Ammon's horn (tissue), 1 donor: ENCODE measurements around the gene GAPDH.

Experiments
- DNase-seq: peaks from one replicate; pipeline ENCODE4 v3.0.0-alpha.2; 2016; ENCODE audit warnings: low spot score

The GAPDH gene

DNA sequence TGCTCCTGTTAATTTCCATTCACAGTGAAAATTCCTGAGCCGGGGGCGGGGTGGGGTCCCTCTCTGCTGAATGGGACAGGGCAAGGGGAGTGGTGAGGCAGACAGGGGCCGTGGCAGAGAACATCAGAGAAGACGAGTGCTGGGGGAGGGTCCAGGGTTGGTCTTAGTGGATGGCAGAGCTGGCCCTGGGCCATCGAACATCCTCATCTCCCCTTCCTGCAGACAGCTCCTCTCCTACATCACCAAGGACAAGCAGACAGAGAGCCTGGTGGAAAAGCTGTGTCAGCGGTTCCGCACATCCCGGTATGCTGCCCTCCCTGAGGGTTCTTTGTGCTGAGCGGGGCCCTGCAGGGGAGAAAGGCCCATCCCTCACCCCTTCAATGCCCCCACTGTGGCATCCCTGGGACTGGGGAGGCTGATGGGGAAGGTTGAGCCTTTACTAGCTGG, 5.0 kb upstream of the GAPDH start:
- DNase-seq, result no peak

DNA sequence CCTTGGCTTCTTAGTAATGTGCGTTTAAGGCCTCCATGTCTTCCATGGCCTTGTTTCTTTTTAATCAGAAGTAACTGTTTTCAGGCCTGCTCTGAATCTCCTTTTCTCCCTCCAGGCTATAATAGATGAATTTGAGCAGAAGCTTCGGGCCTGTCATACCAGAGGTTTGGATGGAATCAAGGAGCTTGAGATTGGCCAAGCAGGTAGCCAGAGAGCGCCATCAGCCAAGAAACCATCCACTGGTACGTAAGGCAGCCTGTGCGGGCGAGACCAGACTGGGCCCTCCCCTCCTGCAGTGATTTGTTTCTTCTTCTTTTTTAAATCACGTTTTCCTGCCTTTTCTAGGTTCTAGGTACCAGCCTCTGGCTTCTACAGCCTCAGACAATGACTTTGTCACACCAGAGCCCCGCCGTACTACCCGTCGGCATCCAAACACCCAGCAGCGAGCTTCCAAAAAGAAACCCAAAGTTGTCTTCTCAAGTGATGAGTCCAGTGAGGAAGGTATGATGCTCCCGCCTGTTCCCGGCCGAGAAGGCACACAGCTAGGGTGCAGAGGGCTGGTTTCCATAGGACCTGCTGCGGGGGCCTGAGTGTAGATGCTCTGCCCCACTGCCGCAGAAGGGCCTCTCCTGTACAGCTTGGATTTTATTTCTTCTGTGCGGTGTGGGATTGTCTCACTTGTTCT, 3.6 kb upstream of the GAPDH start:
- DNase-seq, result no peak

DNA sequence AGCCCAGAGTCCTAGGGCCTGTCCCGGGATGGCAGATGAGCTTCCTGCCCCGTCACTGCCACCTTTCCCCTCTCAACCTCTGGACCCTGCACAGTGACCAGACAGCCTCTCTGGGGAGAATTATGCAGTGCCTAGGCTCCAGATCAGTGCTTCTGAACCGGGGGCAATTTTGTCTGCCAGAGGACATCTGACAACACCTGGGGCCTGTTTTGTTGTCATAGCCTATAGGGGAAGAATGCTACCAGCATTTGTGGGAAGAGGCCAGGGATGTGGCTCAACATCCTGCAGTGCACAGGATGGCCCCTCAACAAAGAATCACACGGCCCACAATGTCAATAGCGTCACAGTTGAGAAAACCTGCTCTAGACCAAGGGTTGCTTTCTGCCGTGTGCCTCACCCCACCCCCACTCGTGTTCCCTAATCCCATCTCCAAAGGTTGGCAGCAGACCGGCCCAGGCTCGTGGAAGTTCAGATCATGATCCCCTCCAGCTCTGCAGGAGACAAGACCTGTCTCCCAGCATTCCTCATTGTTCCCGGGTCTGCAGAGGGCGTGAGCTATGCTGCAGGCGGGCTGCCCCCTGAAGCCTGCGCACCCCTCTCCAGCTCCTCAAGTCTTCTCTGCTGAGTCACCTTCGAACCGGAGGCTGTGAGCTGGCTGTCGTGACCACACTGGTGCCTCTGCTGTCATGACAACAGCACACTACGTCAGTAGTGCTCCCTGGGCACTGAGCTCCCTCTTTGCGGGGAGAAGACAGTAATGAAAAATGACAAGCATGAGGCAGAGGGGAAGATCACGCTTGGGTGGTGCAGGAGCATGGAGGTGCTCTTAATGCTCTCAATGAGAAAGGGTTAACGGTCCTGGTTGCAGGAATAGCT, 2.0 kb upstream of the GAPDH start:
- DNase-seq, result peak; percentile 88

DNA sequence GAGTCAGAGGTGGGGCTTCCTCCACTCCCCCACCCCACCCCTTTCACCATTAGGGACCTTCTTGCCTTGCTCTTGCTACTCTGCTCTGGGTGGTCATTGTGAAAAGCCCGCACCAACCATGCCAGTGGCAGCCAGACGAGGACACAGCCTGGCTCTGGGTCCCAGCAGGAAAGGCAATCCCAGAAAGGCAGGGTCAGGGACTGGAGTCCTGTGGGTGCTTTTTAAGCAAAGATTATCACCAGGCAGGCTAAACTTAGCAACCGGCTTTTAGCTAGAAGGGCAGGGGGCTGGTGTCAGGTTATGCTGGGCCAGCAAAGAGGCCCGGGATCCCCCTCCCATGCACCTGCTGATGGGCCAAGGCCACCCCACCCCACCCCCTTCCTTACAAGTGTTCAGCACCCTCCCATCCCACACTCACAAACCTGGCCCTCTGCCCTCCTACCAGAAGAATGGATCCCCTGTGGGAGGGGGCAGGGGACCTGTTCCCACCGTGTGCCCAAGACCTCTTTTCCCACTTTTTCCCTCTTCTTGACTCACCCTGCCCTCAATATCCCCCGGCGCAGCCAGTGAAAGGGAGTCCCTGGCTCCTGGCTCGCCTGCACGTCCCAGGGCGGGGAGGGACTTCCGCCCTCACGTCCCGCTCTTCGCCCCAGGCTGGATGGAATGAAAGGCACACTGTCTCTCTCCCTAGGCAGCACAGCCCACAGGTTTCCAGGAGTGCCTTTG, 1.2 kb upstream of the GAPDH start:
- peak; percentile 86 for DNase-seq

GRCh38 chr12:6533653-6533922, 729 bp upstream of the GAPDH start:
- DNase-seq, result no peak

DNA sequence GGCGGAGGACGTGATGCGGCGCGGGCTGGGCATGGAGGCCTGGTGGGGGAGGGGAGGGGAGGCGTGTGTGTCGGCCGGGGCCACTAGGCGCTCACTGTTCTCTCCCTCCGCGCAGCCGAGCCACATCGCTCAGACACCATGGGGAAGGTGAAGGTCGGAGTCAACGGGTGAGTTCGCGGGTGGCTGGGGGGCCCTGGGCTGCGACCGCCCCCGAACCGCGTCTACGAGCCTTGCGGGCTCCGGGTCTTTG, 303 bp downstream of the GAPDH start:
- no peak for DNase-seq

DNA sequence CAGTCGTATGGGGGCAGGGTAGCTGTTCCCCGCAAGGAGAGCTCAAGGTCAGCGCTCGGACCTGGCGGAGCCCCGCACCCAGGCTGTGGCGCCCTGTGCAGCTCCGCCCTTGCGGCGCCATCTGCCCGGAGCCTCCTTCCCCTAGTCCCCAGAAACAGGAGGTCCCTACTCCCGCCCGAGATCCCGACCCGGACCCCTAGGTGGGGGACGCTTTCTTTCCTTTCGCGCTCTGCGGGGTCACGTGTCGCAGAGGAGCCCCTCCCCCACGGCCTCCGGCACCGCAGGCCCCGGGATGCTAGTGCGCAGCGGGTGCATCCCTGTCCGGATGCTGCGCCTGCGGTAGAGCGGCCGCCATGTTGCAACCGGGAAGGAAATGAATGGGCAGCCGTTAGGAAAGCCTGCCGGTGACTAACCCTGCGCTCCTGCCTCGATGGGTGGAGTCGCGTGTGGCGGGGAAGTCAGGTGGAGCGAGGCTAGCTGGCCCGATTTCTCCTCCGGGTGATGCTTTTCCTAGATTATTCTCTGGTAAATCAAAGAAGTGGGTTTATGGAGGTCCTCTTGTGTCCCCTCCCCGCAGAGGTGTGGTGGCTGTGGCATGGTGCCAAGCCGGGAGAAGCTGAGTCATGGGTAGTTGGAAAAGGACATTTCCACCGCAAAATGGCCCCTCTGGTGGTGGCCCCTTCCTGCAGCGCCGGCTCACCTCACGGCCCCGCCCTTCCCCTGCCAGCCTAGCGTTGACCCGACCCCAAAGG, 804 bp downstream of the GAPDH start:
- peak; percentile 53 for DNase-seq

GRCh38 chr12:6535697-6535946, 1.3 kb downstream of the GAPDH start:
- no peak for DNase-seq

- no peak for DNase-seq
Observed at GRCh38 chr12:6535960-6536847, 1.9 kb downstream of the GAPDH start.

GRCh38 chr12:6536894-6537579, 2.7 kb downstream of the GAPDH start:
- DNase-seq, result no peak

GRCh38 chr12:6537580-6538419, 3.5 kb downstream of the GAPDH start:
- DNase-seq, result peak; percentile 86

- no peak for DNase-seq
Observed at GRCh38 chr12:6538420-6539313, 4.3 kb downstream of the GAPDH start.

- no peak for DNase-seq
Observed at GRCh38 chr12:6539314-6539682, 5.0 kb downstream of the GAPDH start.

DNA sequence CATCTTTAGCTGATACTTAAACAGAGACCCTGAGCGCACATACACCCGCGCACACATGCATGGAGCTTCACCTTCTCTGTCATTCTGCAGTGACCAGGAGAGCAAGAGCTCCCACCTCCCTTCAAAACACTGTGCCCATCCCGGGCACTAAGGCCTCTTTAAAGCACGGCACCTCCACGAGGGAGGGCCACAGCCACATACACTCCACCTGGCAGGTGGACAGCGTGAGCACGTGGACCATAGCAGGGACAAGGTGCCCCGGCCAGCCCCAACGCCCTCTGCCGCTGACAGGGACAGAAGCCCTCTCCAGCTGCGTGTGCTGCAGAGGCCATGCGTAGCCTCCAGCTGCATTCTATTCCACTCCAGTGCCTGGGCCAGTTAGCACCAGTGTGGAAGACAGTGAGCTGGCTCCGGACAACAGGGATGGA, 5.4 kb downstream of the GAPDH start:
- no peak for DNase-seq

DNA sequence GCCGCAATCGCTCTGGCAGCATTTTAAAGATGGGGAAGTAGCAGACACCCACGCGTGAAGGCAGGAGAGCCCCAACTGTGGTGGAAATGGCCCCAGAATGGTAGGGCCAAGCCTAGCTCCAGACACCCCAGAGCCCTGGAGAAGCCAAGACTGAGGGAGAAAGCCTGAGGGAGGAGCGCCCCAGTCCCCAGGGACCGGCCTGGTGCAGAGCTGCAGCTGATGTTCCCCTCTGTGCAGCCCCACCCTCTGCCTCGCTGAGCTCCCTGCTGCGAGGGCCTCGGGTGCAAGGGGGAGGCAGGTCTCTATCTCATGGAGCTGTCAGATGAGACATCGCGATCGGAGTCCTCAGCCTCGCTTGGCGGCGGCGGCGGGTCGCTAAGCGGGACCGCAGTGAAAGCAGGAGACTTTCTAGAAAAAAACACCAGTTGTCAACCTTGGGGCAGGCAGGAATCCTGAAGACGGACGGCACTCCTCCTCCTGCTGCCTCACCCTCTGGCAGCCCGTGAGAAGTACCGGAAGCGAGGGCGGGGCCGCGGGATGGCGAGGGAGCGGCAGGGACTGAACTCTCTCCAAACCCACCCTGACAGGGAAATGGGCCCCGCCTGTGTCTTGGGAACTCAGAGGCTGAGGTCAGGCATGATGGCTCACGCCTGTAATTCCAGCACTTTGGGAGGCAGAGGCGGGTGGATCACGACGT, 6.0 kb downstream of the GAPDH start:
- DNase-seq, result no peak

DNA sequence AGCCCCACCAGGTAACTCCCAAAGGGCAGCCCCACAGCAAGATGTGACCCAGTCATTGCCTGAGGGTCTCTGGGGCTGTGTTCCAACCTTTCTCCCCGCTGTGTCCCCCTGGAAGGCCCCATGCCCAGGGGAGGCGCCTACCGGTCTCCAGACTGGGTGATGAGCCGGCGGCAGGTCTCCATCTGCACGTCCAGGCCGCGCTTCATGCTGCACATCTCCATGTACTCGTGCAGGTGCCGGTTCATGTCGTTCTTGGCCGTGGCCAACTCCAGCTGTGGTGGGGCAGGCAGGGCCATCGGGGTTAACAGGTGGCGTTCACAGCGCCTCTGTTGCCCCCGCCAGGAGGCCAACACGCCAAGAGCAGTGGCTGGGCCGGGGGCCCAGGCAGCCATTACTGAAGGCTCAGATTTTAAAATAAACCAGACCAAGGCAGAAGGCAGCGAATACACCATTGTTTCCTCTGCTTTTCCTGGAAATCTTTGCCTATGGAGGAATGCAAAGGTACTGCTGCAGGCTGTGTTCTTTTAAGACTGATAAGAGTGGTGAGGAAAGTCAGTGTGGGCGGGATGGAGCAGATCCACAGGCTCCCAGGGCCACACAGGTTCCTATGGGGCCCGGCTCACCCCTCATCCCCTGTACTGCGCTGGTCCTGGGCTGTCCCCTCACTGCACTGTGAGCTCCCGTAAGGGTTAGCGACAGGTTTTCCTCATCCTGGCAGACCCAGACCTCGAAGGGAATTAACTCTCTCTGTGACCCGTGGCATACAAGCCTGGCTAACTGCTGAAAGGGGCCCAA, 7.3 kb downstream of the GAPDH start:
- DNase-seq, result no peak

- no peak for DNase-seq
Observed at GRCh38 chr12:6542209-6543009, 8.1 kb downstream of the GAPDH start.
